NB4 (cell line): ENCODE data around the gene TECPR1.

Experiments
- DNase-seq: peaks from one replicate; pipeline ENCODE4 v3.0.0; 2010; ENCODE audit warnings: low read depth
- H3K4me3 ChIP-seq: one replicate; pipeline ENCODE4 v1.5.1; 2011; ENCODE audit warnings: mild to moderate bottlenecking, low read depth, low read length, moderate library complexity
- MYC ChIP-seq: IDR thresholded peaks from 2 replicates; pipeline ENCODE4 v1.6.1; 2011; ENCODE audit warnings: low read depth, low read length
- POLR2A ChIP-seq: IDR thresholded peaks from 2 replicates; pipeline ENCODE4 v1.6.1; 2011; ENCODE audit warnings: mild to moderate bottlenecking; ENCODE audit not compliant: insufficient read length; ENCODE audit errors: extremely low read depth
- TF ChIP-seq, protein P1 (sequence below): IDR thresholded peaks from 2 replicates; pipeline ENCODE4 v1.6.1; 2011; ENCODE audit warnings: low read depth, low read length
- TF ChIP-seq, protein P2 (sequence below): IDR thresholded peaks from one replicate; pipeline ENCODE4 v1.5.1; 2012; ENCODE audit warnings: low read depth, low read length

Gene TECPR1

DNA sequence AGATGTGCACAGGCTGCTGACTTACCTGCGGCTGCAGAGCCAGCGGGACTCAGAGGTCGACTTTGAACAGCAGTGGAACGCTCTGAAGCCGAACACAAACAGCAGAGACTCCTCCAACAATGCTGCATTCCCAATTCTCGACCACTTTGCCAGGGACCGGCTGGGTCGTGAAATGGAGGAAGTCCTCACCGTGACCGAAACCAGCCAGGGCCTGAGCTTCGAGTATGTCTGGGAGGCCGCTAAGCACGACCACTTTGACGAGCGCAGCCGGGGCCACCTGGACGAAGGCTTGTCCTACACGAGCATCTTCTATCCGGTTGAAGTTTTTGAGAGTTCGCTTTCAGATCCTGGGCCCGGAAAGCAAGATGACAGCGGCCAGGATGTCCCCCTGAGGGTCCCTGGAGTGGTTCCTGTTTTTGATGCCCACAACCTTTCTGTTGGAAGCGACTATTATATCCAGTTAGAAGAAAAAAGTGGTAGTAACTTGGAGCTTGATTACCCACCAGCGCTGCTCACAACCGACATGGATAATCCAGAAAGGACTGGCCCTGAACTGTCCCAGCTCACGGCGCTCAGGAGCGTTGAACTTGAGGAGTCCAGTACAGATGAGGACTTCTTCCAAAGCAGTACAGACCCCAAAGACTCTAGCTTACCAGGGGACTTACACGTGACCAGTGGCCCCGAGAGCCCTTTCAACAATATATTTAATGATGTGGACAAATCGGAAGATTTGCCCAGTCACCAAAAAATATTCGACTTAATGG, 60.2 kb downstream of the TECPR1 start:
- TF ChIP-seq MYC = no peak
- DNase-seq = no peak
- no peak overlapping the region for H3K4me3 ChIP-seq

DNA sequence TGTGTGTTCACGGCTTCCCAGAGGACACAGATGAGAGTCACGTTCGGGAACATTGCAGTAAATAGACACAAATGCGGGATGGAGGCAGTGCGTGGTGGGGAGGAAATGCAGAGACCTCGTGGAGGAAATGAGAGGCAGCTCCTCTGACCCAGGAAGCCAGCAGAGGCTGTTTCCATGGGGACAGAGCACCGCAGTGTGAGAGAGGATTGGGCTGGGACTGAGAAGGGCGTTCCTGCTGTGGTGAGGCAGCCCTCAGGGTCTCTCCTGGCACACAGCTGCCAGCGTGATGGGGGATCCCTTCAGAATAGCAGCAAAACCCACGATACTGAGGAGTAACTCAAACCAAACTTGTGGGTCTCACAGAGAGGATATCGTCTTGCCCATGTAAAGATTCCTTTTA, 62.5 kb downstream of the TECPR1 start:
- TF ChIP-seq, protein P1, sequence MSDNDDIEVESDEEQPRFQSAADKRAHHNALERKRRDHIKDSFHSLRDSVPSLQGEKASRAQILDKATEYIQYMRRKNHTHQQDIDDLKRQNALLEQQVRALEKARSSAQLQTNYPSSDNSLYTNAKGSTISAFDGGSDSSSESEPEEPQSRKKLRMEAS = no peak
- TF ChIP-seq, protein P2, sequence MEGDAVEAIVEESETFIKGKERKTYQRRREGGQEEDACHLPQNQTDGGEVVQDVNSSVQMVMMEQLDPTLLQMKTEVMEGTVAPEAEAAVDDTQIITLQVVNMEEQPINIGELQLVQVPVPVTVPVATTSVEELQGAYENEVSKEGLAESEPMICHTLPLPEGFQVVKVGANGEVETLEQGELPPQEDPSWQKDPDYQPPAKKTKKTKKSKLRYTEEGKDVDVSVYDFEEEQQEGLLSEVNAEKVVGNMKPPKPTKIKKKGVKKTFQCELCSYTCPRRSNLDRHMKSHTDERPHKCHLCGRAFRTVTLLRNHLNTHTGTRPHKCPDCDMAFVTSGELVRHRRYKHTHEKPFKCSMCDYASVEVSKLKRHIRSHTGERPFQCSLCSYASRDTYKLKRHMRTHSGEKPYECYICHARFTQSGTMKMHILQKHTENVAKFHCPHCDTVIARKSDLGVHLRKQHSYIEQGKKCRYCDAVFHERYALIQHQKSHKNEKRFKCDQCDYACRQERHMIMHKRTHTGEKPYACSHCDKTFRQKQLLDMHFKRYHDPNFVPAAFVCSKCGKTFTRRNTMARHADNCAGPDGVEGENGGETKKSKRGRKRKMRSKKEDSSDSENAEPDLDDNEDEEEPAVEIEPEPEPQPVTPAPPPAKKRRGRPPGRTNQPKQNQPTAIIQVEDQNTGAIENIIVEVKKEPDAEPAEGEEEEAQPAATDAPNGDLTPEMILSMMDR = no peak
- no peak for TF ChIP-seq MYC
- TF ChIP-seq POLR2A = no peak
- no peak overlapping the region for H3K4me3 ChIP-seq
- DNase-seq = no peak

DNA sequence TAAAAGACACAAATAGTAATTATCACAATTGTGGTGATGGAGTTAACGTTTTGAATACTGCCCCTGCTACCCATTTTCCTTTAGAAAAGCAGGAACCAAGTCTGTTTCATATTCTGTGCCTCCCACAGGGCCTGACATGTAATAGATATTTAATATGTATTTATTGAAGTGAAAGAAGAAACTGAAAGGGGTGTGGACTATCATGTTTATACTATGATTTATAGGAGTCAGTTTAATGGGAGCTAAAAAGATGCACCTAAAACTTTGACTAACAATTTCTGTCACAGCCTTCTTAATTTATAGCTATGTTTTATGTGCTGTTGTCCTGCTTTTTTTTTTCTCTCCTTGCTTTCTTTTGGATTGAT, 64.9 kb downstream of the TECPR1 start:
- H3K4me3 ChIP-seq = no peak overlapping the region
- TF ChIP-seq, protein P2 = no peak
- TF ChIP-seq, protein P1 = no peak
- TF ChIP-seq MYC = no peak
- TF ChIP-seq POLR2A = no peak

DNA sequence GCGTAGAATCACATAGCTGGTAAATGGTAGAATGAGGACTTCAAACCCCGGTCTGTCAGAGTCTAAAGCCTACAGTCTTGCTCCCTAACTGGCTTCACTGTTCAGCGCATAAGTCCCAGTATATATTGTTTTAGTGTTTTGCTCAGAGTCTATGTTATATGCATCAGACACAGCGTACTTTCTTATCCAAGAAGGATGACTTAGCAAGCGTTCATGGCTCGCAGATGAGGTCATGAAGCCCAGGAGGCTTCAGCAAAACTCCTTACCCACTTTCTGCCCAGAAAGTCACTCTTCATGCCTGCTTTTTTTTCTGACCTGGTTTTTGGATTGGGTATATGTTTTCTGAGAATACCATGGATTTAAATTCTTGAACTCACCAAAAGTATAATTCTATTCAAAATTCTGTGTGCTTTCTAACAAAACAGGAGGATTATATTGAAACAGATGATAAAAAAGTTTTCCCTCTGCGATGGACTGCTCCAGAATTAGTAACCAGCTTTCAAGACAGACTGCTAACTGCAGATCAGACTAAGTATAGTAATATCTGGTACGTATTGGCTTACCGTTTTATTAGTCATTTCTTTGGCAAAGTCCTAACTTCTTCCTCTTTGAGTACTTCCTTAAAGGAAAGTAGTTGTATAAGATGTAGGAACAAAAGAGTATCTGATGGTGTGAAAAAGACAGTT, 65.4 kb downstream of the TECPR1 start:
- TF ChIP-seq, protein P2 = no peak
- TF ChIP-seq, protein P1 = no peak
- TF ChIP-seq POLR2A (no peak), MYC (no peak)
- peak; percentile 53 for DNase-seq
- H3K4me3 ChIP-seq = no peak overlapping the region

More for the DNA sequence above, 64.9 kb downstream of the TECPR1 start:
- DNase-seq = no peak

DNA sequence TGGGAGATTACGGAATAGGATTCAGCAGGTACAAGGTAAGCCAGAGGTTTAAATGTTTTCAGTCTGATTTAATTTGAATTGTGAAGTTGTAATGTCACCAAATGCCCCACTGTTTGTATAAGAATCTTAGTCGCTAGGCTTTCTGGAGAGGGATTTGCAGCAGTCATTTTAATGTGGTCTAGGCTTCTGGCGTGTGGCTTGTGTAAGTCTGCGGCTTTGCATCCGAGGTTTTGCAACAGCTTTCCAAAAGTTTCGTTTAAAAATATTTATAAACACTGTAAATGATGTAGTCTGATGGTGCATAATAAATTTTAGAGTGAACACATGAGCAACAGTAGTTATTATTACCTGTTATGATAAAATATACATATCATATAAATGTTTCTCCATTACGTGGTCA, 66.9 kb downstream of the TECPR1 start:
- no peak overlapping the region for H3K4me3 ChIP-seq
- TF ChIP-seq, protein P2 = no peak
- TF ChIP-seq, protein P1 = no peak
- TF ChIP-seq POLR2A = no peak
- TF ChIP-seq MYC = no peak
- DNase-seq = peak; percentile 78

DNA sequence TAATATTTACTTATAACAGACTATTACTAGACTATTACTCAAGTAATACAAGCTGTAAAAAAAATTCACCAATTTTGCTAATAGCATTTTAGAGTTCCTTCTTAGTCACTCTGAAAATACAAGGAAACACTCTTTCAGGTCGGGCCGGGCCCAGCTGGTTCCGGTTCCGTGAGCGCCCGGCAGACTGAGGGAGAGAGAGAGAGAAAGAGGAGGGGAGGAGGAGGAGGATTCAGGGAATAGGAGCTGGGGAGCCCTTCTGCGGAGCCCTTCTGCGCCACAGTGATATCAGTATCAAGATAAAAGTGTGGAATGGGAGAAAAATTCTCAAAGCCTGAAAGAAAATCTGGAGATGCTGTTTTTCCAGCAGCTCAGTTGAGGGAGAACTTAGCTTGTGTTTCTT, 71.3 kb downstream of the TECPR1 start:
- TF ChIP-seq MYC (no peak), POLR2A (no peak)
- TF ChIP-seq, protein P1 = no peak
- TF ChIP-seq, protein P2 = no peak
- no peak for DNase-seq
- no peak overlapping the region for H3K4me3 ChIP-seq
